Bone marrow (tissue), 2 donors: ENCODE measurements around the gene SLC6A16.
A peak's percentile ranks its signal among the peaks of the same experiment; 100 is the strongest.
"Not testable (repeated sequence)": the region's sequence is repeated elsewhere in the genome, so short reads cannot be mapped to it uniquely, and the experiment has no call there.

Experiments used
- DNase-seq, 2 donors: peaks; one replicate each; lab custom pipeline; 2025; lab: John Stamatoyannopoulos, UW

The SLC6A16 gene

DNA sequence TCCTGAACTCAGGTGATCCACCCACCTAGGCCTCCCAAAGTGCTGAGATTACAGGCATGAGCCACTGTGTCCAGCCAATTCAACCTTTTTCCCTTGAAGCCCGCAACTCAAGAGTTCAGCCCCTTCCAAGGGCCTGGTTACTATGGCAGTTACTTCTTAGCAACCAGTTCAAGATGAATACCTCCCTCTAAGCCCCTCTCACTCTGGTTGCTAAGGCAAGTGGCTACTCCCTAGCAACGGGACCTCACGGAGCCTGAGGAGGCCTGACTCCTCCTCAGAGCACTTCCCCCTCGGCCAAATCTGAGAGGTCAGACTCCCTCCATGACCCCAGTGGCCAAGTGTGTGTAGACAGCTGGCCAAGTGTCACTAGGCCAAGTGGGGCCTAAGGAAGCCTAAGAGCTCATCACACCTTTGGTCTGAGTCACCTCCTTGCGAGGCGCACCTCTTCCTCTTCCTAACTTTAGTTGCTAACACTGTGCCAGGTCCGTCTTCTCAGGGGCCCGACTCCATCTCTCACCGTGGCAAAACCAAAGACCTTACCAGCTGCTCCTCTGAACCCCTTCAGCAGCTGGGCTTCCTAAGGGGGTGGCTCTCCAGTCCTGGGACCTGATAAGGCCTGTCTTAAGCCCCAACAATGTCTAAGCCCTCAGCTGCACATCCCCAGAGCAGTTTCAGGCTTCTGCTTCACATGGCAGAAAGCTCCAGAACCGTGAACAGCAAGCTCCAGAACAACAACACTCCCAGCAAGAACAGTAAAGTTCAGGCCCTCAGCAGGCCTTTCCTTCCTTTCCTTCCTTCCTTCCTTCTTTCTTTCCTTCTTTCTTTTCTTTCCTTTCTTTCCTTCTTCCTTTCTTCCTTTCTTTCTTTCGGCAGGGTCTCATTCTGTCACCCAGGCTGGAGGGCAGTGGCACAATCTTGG, 19.8 kb upstream of the SLC6A16 start:
- DNase-seq, result no peak

DNA sequence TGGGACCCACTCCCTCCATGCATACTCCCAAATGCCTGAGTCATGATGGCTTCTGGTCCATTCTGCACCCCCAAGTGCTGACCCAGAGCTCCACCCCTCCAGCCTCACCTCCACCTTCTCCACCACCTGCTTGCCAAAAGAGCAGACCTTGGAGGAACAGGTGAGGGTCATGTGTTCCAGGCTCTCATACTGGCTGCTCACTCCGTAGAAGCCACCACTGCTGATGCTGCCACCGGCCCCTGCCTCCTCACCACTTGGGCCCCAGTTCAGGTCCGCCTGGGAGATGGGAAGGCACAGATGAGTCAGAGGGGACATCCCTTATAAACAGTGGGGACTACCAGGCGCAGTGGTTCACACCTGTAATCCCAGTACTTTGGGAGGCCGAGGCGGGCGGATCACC, 18.1 kb upstream of the SLC6A16 start:
- no peak for DNase-seq

DNA sequence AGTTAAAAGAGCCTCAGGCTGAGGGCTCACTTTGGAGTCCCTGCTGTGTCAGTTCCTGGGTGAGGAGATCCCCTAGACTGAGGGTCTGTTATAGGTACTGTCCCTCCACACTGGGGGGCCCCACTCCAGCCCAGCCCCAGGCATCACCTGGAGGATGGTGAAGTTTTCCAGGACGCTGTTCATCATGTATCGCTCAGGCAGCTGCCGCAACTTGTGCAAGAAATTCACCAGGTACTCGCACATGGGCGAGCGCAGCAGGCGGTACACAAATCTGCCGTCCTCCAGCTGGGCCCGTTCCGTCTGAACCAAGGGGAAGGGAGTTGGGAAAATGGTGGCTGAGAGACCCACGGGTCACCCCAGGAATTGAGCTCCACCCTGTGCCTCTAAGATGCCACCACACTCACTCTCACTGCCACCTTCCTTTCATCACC, 17.3 kb upstream of the SLC6A16 start:
- DNase-seq, result no peak

DNA sequence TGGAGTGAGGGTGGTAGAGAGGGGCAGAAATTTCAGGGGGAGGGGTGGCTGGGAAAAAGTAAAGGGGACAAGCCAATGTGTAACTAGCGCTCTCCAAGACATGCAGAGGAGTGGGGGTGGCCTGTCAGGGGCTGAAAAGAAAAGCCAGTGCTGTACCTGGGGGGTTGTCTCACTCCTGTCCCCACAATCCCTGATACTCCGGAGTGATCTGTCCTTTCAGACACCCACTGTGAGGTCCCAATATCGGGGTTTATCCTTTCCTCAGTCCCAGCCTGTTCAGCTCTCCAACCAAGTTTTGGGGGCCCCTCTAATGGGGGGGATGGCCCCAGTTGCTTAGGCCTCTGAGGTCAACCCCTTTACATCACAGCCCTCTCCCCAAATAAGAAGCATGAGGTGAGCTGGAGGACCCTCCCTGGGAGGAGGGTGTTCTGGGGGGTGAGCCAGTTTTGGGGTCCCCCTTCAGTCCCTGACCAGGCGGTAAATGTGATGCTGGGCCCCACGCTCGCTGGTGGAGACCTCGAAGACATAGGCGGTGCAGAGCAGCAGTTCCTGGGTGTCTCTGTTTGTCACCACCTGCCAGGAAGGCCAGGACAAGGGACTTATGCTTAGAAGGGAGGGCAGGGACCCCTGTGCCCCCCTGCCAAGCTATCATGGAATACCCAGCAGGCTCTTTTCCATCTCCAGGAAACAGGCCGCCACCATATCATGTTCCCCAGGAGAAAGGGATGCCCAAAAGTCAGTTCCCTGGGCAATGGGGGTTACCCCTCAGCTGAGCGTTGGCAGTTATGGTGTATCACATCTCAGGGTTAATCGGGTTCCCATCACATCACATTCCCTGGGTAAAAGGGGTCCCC, 16.1 kb upstream of the SLC6A16 start:
- no peak for DNase-seq

DNA sequence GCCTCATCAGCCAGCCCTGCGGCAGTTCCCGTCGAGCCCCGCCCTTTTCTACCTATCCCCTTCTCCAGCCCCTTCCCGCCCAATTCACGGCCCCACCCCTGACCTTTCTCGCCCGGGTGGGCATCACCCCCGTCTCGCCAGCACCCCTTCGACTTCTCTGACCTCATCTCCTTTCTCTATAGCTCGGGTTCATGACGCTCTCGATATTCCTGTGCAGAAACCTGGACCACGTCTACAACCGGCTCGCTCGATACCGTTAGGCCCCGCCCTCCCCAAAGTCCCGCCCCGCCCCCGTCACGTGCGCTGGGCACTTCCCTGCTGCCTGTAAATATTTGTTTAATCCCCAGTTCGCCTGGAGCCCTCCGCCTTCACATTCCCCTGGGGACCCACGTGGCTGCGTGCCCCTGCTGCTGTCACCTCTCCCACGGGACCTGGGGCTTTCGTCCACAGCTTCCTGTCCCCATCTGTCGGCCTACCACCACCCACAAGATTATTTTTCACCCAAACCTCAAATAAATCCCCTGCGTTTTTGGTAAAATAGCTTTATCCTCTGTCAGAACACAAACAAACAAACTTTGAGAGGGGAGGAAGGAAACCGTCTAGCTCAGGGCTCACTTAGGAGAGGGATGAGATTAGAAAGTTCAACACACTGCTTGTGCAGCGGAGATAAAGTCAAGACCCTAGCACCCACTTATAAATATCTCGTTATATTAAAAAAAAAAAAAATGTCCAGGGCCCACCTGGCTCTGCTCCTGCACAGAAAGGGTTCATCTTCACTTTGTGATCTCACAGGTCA, 15.3 kb upstream of the SLC6A16 start:
- no peak for DNase-seq

DNA sequence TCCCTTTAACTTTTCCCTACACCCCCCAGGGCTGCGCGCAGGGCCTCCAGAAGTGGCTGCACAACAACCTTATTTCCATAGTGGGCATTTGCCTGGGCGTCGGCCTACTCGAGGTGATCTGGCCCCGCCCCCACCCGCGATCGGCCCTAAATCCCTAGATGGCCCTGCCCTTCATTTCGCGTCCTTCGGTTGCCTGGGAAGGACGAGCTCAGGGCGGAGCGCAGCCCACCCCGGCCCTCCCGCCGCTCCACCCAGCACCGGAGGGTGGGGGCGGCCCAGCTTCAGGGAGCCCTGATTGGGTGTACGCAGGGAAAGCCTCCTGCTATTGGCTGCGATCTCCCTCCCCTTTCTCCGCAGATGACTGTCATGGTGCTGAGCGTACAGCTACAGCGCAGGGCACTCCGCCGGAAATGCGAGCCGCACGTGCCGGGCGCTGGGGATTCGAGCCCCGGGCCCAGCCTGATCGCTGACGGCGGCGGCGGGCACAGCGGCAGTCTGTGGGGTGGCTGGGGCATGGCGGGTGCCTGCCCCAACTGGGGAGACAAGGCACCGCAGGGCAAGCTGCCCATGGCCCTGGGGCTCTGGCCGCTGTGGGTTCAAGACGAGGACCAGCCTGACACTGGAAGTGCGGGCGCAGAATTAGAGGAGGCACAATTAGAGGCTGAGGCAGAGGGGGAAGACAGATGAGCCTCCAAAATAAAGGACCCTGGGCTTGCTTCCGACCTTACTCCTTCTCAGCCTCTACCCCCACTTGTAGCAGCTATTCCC, 14.5 kb upstream of the SLC6A16 start:
- no peak for DNase-seq

DNA sequence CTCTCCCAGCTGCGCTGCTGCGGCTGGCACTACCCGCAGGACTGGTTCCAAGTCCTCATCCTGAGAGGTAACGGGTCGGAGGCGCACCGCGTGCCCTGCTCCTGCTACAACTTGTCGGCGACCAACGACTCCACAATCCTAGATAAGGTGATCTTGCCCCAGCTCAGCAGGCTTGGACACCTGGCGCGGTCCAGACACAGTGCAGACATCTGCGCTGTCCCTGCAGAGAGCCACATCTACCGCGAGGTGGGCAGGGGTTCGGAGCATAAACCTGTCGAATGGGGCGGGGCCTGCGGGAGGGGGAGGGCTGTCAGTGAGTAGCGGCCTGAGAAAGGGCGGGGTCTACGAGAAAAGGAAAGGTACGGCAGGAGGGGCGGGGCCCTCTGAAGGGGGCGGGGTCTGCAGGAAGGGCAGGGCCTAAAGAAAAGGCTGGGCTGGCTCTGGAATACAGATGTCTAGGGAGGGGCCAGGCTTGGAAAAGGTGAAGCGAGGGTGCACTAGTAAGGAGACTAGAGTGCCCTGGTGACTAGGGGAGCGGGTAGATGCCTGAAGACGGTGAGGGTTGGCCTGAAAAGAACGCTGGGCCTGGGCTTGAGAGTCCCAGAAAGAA, 13.8 kb upstream of the SLC6A16 start:
- no peak for DNase-seq

DNA sequence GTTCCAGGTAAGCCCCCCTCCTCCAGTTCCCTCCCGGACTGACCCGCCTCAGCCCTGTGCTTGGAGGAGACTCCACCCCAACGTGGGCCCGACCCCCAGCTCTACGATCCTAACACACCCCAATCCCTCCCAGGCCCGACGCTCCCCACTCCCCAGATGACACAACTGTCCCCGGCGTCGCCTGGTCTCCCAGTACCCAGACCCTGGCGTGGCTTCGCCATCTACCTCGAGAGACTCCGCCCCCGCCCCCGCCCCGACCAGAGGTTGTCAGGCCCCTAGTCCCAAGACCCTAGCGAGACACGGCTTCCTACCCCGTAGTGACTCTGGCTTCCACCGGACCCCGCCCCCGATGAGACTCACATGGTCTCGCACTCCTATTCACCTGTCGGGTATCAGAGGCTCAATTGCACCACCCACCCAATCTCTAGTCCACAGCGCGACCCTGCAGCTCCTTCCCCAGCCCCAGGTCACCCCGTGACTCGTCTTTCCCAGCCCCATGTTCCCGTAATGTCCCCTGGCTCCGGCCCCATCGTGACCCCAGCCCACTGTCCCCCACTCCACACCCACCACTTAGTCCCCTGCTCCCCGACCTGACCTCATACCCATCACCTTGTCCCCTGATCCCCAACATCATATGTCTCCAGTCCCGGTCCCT, 13.2 kb upstream of the SLC6A16 start:
- no peak for DNase-seq

DNA sequence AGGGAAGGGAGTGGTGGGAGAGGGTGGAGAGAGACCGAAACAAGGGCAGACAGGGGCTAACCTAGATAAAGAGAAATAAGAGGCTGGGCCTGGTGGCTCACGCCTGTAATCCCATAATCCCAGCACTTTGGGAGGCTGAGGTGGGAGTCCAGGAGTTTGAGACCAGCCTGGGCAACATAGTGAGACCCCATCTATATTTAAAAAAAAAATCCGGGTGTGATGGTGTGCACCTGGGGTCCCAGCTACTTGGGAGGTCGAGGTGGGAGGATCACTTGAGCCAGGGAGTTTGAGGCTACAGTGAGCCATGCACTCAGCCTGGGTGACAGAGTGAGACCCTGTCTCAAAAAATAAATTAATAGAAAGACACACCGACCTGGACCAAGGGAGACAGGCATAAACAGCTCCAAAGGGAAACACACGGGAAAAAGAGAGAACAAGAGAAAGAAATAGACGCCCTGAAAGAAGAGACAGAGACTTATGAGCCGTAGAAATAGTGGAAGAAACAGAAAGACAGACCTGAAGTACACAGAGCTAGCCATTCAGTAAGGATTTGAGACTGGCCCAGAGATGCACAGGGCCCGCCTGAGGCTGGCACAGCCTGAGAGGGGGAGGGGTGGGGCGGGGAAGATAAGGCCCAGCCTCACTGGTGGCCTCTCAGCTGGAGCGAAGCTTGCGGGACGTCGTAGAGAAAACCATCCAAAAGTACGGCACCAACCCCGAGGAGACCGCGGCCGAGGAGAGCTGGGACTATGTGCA, 12.5 kb upstream of the SLC6A16 start:
- no peak for DNase-seq

DNA sequence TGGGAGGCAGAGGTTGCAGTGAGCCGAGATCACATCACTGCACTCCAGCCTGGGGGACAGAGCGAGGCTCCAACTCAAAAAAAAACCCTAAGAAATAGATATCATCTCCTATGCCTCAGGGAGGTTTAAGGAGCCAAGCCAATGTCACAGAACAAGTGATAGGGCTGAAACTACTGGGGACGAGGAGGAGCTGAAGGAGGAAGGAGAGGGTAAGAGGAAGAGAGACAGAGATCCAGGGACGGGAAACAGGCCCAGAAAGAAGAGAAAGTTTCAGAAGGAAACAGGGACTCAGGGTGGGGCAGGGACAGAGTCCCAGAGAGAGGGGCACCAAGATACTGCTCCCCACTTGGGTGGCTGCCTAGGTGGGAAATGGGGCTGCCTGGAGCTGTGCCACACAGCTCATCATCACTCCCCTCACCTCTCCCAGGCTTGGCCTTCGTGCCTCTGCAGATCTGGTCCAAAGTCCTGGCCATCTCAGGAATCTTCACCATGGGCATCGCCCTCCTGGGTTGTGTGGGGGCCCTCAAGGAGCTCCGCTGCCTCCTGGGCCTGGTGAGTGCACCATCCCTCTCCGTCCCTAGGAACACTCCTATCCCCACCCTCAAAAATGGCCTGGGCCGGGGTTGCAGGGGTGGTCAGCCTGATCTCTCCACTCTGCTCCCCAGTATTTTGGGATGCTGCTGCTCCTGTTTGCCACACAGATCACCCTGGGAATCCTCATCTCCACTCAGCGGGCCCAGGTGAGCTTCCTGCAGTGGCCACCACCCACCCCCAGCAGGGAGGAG, 11.7 kb upstream of the SLC6A16 start:
- DNase-seq, result no peak

DNA sequence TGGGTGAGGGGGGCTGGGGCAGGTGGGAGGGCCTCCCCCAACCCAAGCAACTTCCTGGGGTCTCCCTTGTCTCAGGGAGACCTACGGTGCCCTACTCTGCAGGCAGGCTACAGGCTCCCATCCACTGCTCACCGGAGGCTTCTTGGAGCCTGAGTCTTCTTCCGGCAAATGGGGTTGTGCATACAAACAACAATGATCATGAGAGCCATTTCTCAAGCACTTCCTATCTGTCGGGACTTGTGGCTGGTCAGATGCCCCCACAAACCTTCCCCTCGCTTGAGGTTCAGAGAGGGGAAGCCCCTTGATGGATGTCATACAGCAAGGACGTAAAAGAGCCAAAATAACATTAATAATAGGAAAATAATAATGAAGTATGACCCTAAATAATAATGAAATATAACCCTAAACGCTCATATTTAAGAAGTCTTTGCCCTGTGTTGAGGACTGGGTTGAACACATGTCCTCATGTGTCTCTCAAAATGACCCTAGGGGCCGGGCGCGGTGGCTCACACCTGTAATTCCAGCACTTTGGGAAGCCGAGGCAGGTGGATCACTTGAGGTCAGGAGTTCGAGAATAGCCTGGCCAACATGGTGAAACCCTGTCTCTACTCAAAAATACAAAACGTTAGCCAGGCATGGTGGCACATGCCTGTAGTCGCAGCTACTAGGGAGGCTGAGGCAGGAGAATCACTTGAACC, 10.9 kb upstream of the SLC6A16 start:
- no peak for DNase-seq

DNA sequence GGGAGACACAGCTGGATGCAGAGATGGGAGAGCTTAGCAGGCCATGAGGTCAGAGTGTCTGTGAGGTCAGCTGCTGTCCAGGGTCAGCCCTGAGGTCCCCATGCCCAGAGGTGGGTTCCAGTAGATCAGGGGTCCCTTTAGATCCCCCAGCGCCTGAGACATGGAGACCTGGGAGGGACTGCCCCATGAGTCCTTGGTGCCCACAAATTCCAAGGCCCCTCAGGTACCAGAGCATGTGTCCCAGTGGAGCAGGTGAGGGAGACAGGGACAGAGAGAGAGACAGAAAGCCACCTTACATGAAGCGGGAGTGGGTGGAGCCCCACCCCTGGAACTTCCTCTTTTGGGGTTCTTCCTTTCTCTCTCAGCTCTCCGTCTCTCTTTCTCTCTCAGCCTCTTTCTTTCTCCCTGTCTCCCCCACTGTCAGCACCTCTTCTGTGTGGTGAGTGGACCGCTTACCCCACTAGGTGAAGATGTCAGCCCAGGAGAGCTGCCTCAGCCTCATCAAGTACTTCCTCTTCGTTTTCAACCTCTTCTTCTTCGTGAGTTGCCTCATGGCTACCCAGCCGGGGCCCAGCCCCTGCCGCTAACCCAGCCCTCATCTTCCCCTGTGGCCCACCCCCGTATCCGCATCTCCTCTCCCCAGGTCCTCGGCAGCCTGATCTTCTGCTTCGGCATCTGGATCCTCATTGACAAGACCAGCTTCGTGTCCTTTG, 10.2 kb upstream of the SLC6A16 start, which contains the start of gene CD37:
Gene CD37 (plus strand): TSS at position 336 of the 713 bp plus-strand sequence. CDS start 135 bp downstream, at position 471.
- DNase-seq, result peak; percentile 49 to 56

DNA sequence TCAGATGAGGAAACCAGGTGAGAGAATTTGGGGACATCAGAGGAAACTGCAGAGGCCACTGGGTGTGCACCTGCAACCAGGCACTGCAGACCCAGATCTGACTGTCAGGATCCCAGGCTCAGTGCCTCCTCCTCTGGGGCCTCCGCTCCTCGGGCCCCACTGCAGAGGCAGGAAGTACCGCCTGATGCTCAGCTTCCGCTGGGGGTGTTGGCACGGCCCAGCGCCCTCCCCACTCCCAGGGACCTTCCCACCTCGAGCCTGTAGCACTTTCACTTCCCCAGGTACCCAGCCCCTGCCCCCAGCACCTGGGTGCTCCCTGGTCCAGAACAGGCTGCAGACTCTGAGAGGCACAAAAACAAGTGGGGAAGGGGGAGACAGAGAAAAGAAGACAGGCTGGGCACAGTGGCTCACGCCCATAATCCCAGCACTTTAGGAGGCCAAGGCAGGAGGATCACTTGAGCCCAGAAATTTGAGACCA, 8.9 kb upstream of the SLC6A16 start:
- no peak for DNase-seq

DNA sequence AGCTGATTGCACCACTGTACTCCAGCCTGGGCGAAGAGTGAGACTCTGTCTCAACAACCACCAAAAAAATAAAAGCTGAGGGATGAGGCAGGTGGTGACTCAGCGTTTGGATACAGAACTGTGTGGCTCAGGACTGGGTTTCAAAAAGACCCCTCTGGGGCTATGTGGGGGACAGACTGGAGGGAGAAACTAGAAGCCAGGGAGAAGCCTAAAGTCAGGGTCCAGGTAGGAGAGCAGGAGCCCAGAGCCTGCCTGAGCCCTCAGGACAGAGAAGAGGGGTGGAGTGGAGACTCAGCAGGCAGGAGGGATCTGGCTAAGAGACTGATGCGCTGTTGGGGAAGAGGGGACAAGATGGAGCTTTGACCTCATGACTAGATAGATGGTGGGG, 8.4 kb upstream of the SLC6A16 start:
- no peak for DNase-seq

DNA sequence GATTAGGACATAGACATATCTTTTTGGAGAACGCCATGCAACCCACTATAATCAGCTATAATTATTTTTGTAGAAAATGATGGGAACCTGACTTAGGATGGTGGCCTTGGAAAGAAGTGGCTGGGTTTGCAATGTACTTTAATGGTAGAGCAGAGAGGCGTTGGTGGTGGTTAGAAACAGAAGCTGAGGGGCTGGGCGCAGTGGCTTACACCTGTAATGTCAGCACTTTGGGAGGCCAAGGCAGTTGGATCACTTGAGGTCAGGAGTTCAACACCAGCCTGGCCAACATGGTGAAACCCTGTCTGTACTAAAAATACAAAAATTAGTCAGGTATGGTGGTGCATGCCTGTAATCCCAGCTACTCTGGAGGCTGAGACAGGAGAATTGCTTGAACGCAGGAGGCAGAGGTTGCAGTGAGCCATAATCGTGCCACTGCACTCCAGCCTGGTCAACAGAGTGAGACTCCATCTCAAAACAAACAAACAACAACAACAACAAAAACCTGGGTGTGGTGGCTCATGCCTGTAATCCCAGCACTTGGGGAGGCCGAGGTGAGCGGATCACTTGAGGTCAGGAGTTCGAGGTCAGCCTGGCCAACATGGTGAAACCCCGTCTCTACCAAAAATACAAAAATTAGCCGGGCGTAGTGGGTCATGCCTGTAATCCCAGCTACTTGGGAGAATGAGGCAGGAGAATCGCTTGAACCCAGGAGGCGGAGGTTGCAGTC, 7.9 kb upstream of the SLC6A16 start:
- DNase-seq, result not testable (repeated sequence)

DNA sequence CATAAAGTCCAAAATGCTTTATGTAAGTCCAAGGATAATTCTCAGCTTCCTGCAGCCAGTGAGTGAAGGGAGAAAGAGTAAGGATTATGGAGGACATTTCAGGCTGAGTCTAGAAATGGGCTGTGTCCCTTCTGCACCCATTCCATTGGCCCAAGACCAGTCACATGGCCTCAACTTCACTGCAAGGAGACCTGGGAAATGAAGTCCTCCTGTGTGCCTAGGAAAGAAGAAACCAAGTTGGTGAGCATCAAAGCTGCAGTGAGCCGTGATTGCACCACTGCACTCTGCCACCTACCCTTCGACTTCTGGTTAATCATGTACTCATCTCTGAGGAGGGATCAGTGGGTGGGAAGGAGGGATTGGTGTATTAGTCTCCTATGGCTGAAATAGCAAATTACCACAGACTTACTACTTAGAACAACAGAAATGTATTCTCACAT, 6.6 kb upstream of the SLC6A16 start:
- no peak for DNase-seq

DNA sequence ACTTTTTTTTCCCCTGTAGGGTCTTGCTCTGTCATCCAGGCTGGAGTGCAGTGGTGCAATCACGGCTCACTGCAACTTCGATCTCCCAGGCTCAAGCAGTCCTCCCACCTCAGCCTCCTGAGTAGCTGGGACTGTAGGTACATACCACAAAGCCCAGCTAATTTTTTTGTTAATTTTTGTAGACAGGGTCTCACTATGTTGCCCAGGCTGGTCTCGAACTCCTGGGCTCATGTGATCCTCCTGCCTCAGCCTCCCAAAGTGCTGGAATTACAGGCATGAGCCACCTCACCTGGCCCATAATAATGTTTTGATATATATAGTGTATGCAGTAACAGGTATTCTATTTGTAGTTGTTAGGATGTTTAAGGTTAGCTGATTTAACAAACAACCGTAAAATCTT, 6.2 kb upstream of the SLC6A16 start:
- DNase-seq, result not testable (repeated sequence)
